Activated CD8-positive, alpha-beta T cell treated with anti-CD3 and anti-CD28 coated beads for 36 hours (primary cell): ENCODE results near the gene IGFL1. TPM values are rescaled to one million over a fixed set of nuclear protein-coding genes. Genes with fewer than 3 reads are reported as not detected.
A peak's percentile ranks its signal among the peaks of the same experiment; 100 is the strongest.
"Not testable (repeated sequence)": the region's sequence is repeated elsewhere in the genome, so short reads cannot be mapped to it uniquely, and the experiment has no call there.

Experiments
- ATAC-seq: fragments of 200-7000 bp; cut with Tn5 transposase; one replicate; pipeline ENCODE4 v1.10.0; 2021; ENCODE audit warnings: mild to moderate bottlenecking, moderate library complexity
- CTCF ChIA-PET: fragments of 350-600 bp; sonication (Branson Sonifier 250); formaldehyde crosslinking; loops from one replicate; lab custom pipeline; 2021; ENCODE audit warnings: antibody characterized with exemption; lab: Charles Lee
- POLR2A ChIA-PET: fragments of 350-600 bp; sonication (Branson Sonifier 250); formaldehyde crosslinking; loops from one replicate; lab custom pipeline; 2021; ENCODE audit warnings: antibody characterized with exemption; lab: Charles Lee
- DNase-seq: peaks from one replicate; pipeline ENCODE4 v3.0.0-alpha.2; 2020
- H3K27ac Mint-ChIP-seq: one replicate; pipeline ENCODE4 v1.8.0; 2021; ENCODE audit warnings: mild to moderate bottlenecking, mixed read lengths
- H3K27me3 Mint-ChIP-seq: one replicate; pipeline ENCODE4 v1.8.0; 2021; ENCODE audit warnings: mixed read lengths
- H3K36me3 Mint-ChIP-seq: one replicate; pipeline ENCODE4 v1.8.0; 2021; ENCODE audit warnings: low read depth, mixed read lengths
- H3K4me1 Mint-ChIP-seq: one replicate; pipeline ENCODE4 v1.8.0; 2021; ENCODE audit warnings: low read depth, mixed read lengths
- H3K4me3 Mint-ChIP-seq: one replicate; pipeline ENCODE4 v1.8.0; 2021; ENCODE audit warnings: mild to moderate bottlenecking, moderate library complexity, mixed read lengths
- H3K9me3 Mint-ChIP-seq: one replicate; pipeline ENCODE4 v1.8.0; 2021; ENCODE audit warnings: mixed read lengths
- intact Hi-C: fragments of 100-400 bp; cut with micrococcal nuclease; formaldehyde crosslinking; loops from one replicate; pipeline ENCODE4 v1.10.0; 2022
- total RNA-seq, 2 experiments: library from RNA; stranded (reverse); gene quantifications; one replicate each; pipeline ENCODE4 v1.2.3, GENCODE V29; 2021
- TF ChIP-seq, protein P1 (sequence below): fragments of 200-600 bp; IDR thresholded peaks from one replicate; pipeline ENCODE4 v1.8.0; 2022; ENCODE audit warnings: antibody characterized with exemption, mild to moderate bottlenecking

Gene IGFL1
- total RNA-seq, 2 experiments from 2014 or later, result not detected

DNA sequence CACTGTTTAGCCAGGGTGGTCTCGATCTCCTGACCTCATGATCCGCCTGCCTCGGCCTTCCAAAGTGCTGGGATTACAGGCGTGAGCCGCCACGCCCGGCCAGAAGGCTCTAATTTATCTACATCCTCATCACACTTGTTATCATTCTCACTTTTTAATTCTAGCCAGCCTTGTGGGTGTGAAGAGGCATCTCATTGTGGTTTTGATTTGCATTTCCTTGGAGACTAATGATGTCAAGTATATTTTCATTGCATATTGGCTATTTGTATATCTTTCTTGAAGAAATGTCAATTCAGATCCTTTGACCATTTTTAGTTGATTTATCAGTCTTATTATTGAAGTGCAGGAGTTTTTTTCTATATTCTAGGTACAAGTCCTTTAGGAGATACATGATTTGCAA lies 39.6 kb downstream of the IGFL1 start:
- Mint-ChIP-seq H3K9me3 (no peaks in the 10 kb centered on the region), H3K27me3 (peaks cover 52% of the 10 kb centered on the region), H3K27ac (no peak overlapping the region), H3K36me3 (no peaks in the 10 kb centered on the region), H3K4me1 (peaks cover 15% of the 10 kb centered on the region), H3K4me3 (no peak overlapping the region)
- intact Hi-C loops, result loop anchor here (5.0 kb wide), 3 partner anchors 82 to 242 kb away; no protein-coding TSS in a partner anchor
- ChIA-PET POLR2A (interaction anchor here (1.0 kb wide), 1 partner anchor 8 kb away, joined by 3 read pairs; no protein-coding TSS in a partner anchor), CTCF (interaction anchor here (2.9 to 9.9 kb wide), 2 partner anchors 190 to 240 kb away, joined by 19 to 92 read pairs; no protein-coding TSS in a partner anchor)
- ATAC-seq (no peak), DNase-seq (no peak)
- TF ChIP-seq, protein P1, sequence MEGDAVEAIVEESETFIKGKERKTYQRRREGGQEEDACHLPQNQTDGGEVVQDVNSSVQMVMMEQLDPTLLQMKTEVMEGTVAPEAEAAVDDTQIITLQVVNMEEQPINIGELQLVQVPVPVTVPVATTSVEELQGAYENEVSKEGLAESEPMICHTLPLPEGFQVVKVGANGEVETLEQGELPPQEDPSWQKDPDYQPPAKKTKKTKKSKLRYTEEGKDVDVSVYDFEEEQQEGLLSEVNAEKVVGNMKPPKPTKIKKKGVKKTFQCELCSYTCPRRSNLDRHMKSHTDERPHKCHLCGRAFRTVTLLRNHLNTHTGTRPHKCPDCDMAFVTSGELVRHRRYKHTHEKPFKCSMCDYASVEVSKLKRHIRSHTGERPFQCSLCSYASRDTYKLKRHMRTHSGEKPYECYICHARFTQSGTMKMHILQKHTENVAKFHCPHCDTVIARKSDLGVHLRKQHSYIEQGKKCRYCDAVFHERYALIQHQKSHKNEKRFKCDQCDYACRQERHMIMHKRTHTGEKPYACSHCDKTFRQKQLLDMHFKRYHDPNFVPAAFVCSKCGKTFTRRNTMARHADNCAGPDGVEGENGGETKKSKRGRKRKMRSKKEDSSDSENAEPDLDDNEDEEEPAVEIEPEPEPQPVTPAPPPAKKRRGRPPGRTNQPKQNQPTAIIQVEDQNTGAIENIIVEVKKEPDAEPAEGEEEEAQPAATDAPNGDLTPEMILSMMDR, result no peak

DNA sequence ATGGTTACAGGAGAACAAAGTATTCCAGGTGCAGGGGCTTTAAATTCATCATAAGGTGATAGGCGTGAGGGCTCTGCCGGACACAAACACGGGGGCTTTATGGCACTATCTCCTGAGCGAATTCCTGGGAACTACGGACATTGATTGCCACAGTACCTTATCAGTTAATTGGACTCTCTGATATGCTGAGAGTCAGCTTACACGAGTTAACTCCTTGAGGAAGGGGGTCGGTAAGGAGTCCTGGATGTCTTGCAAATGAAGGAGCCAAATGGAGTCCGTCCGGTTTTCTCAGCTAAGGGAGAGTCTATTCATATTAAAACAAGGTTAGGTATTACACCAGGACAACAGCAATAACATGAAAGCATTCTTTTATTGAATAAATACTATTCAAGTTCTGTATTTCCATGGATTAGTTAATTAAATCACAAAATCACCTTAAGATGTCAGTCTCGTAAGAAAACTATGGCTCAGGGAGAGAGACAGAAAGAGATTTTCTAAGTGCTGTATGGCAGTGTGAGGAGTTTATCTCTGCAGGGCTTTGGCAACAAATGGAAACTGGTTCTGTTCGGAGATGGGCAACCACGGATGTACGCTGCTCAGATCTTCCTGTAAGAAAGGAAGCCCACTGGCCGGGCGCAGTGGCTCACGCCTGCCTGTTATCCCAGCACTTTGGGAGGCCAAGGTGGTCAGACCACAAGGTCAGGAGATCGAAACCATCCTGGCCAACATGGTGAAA lies 41.1 kb downstream of the IGFL1 start:
- H3K36me3 Mint-ChIP-seq, result no peaks in the 10 kb centered on the region

DNA sequence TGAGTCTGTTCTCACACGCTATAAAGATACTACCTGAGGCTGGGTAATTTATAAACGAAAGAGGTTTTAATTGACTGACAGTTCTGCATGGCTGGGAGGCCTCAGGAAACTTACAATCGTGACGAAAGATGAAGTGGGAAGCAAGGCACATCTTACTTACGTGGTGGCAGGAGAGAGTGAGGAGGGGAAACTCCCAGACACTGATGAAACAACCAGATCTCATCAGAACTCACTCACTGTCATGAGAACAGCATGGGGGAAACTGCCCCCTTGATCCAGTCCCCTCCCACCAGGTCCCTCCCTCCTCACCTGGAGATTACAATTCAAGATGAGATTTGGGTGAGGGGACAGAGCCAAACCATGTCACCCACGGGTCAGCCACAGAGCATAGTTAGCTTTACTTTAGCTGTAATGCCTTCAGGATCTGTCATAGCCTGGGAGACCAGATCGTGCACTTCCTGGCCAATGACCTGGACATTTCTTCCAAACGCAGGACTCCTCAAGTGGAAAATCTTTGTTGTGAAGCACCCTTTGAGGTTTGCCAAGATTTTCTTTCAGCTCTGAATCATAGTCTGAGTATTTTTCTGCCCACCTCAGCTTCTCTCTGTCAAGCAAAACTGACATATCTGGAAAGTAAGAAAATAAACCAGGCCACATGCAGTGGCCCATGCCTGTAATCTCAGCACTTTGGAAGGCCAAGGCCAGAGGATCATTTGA lies 42.1 kb downstream of the IGFL1 start:
- peak overlapping the region; percentile 48 for H3K27ac Mint-ChIP-seq
- H3K27me3 Mint-ChIP-seq, result peaks cover 42% of the 10 kb centered on the region
- ChIA-PET POLR2A (no interaction called here), CTCF (interaction anchor here (0.6 to 0.7 kb wide), 2 partner anchors 9 to 130 kb away, joined by 3 read pairs; no protein-coding TSS in a partner anchor)
- H3K4me3 Mint-ChIP-seq, result no peak overlapping the region
- DNase-seq (peak; percentile 37), ATAC-seq (peak; percentile 66)
- peaks cover 15% of the 10 kb centered on the region for H3K4me1 Mint-ChIP-seq
- TF ChIP-seq, protein P1, result no peak
- no peaks in the 10 kb centered on the region for H3K9me3 Mint-ChIP-seq
- intact Hi-C loops, result no loop called here
- H3K36me3 Mint-ChIP-seq, result no peaks in the 10 kb centered on the region

More for the DNA sequence above, 41.1 kb downstream of the IGFL1 start:
- H3K27me3 Mint-ChIP-seq, result peaks cover 44% of the 10 kb centered on the region
- peaks cover 15% of the 10 kb centered on the region for H3K4me1 Mint-ChIP-seq
- TF ChIP-seq, protein P1, result no peak
- no peak for ATAC-seq
- CTCF ChIA-PET, result interaction anchor here (0.9 to 9.9 kb wide), 4 partner anchors 10 to 191 kb away, joined by 3 to 92 read pairs (median 4); no protein-coding TSS in a partner anchor
- intact Hi-C loops, result no loop called here
- H3K4me3 Mint-ChIP-seq, result no peak overlapping the region
- H3K9me3 Mint-ChIP-seq, result no peaks in the 10 kb centered on the region
- no peak overlapping the region for H3K27ac Mint-ChIP-seq
- POLR2A ChIA-PET, result interaction anchor here (0.6 to 1.4 kb wide), 2 partner anchors 16 to 121 kb away, joined by 3 read pairs; no protein-coding TSS in a partner anchor
- DNase-seq, result no peak

DNA sequence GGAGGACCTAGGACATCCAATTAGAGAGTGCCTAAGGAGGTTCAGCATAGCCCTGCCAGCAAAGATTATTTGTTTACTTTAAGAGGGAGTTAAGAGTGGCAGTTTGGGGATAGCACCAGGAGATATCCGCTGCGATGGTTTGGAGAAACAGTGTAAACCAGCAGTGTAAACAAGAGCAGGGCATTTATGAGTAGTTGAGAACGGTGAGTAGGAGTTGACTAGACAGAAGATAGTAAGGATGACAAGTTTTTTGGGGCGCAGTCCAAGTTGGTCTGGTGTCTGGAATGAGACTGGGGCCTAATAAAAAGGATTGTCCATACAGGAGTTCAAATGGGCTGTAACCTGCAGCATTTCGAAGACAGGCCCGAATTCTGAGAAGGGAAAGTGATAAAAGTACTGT lies 44.4 kb downstream of the IGFL1 start:
- POLR2A ChIA-PET, result not testable (repeated sequence)

DNA sequence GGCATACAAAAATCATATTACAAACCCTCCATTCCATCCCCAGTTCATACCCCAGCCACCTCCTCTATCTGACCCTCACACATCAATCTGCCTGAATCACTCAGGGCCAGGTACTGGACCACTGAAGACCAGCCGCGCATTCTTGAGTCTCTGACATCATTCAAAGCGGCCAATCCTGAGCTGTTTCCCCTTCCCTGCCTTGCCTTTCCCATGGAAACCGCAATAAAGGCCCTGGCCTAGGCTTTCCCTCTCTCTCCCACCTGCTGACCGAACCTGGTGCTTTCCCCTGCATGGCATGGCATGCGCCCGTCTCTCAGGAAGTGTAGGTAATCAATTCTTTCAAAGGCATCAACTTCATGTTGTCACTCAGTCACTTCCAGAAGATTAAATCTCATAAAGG lies 49.6 kb downstream of the IGFL1 start:
- intact Hi-C loops, result no loop called here
- ChIA-PET POLR2A (no interaction called here), CTCF (interaction anchor here (0.6 to 2.6 kb wide), 7 partner anchors 11 to 250 kb away, joined by 3 to 18 read pairs (median 9); no protein-coding TSS in a partner anchor)
- Mint-ChIP-seq H3K4me1 (no peaks in the 10 kb centered on the region), H3K27ac (no peak overlapping the region), H3K36me3 (no peaks in the 10 kb centered on the region), H3K4me3 (no peak overlapping the region), H3K9me3 (no peaks in the 10 kb centered on the region), H3K27me3 (peaks cover 24% of the 10 kb centered on the region)
- DNase-seq (no peak), ATAC-seq (no peak)
- TF ChIP-seq, protein P1, result no peak

More for the DNA sequence above, 44.4 kb downstream of the IGFL1 start:
- H3K9me3 Mint-ChIP-seq, H3K36me3 Mint-ChIP-seq, H3K4me3 Mint-ChIP-seq, CTCF ChIA-PET, DNase-seq, ATAC-seq, intact Hi-C loops, H3K27ac Mint-ChIP-seq: not testable (repeated sequence)
- Mint-ChIP-seq H3K4me1 (peaks cover 15% of the 10 kb centered on the region), H3K27me3 (peaks cover 45% of the 10 kb centered on the region)

Other genes with a start within 250 kb of the IGFL1 start
- gene CCDC61, start 234.3 kb upstream of the IGFL1 start, total RNA-seq, result 10 to 100 TPM; 26.9 to 29.2 TPM
- not detected for gene PGLYRP1, start 206.7 kb upstream of the IGFL1 start, total RNA-seq
- gene IGFL4, start 188.7 kb upstream of the IGFL1 start, total RNA-seq, result not detected
- not detected for gene IGFL3, start 105.1 kb upstream of the IGFL1 start, total RNA-seq
- not detected for gene IGFL2, start 81.5 kb upstream of the IGFL1 start, total RNA-seq
- not detected for gene HIF3A, start 67.3 kb downstream of the IGFL1 start, total RNA-seq
- 100 to 1,000 TPM; 108 to 111 TPM for gene PPP5C, start 117.3 kb downstream of the IGFL1 start, total RNA-seq
- gene CCDC8, start 183.8 kb downstream of the IGFL1 start, total RNA-seq, result not detected
- not detected for gene PNMA8C, start 199.2 kb downstream of the IGFL1 start, total RNA-seq
- gene PNMA8A, start 241.8 kb downstream of the IGFL1 start, total RNA-seq, result not detected